ENCODE measurements around the gene CFAP53. TPM values are rescaled to one million over a fixed set of nuclear protein-coding genes. Genes with fewer than 3 reads are reported as not detected.

CFAP53 gene
- polyA plus RNA-seq, 1 donor, result 0.91 TPM

- 80% methylated on average over 2 of the region's 4 CpGs for WGBS (ENCODE audit: insufficient coverage, low lambda C conversion rate)
- Histone ChIP-seq H3K27ac (ENCODE audit: low read length) (no peak overlapping the region), H3K36me3 (ENCODE audit: control insufficient read depth, insufficient read depth, low read length) (no peaks in the 10 kb centered on the region), H3K4me3 (ENCODE audit: low read length) (no peak overlapping the region), H3K4me1 (ENCODE audit: control insufficient read depth, insufficient read depth, low read length) (no peaks in the 10 kb centered on the region), H3K9me3 (ENCODE audit: control insufficient read depth, low read depth, low read length) (no peaks in the 10 kb centered on the region), H3K27me3 (ENCODE audit: control insufficient read depth, insufficient read depth, low read length) (no peaks in the 10 kb centered on the region)
- no peak for DNase-seq
Measured at GRCh38 chr18:50209311-50209710, 57.0 kb downstream of the CFAP53 start.

DNA sequence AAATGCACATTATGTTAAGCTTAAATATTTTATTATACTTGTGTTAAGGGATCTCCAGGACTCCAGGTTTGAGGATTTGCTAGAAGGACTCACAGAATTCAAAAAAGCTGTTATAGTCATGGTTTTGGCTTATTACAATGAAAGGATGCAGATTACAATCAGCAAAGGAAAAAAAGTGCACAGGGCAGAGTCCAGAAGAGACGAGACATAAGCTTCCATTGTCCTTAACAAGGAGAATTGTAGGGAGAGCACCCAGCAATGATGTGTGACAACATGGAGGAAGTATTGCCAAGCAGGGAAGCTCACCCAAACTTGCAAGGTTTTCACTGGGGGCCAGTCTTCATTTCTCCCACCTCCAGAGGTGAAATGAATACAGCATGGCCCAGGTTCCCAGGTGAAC is 58.6 kb downstream of the CFAP53 start:
- no peak for DNase-seq
- no peaks in the 10 kb centered on the region for H3K9me3 ChIP-seq (ENCODE audit: control insufficient read depth, low read depth, low read length)
- H3K27me3 ChIP-seq (ENCODE audit: control insufficient read depth, insufficient read depth, low read length), result peaks cover 2% of the 10 kb centered on the region
- WGBS (ENCODE audit: insufficient coverage, low lambda C conversion rate), result 0% methylated on average over 1 of the region's 1 CpG
- H3K36me3 ChIP-seq (ENCODE audit: control insufficient read depth, insufficient read depth, low read length), result no peaks in the 10 kb centered on the region
- no peaks in the 10 kb centered on the region for H3K4me1 ChIP-seq (ENCODE audit: control insufficient read depth, insufficient read depth, low read length)
- H3K4me3 ChIP-seq (ENCODE audit: low read length), result no peak overlapping the region
- H3K27ac ChIP-seq (ENCODE audit: low read length), result no peak overlapping the region

DNA sequence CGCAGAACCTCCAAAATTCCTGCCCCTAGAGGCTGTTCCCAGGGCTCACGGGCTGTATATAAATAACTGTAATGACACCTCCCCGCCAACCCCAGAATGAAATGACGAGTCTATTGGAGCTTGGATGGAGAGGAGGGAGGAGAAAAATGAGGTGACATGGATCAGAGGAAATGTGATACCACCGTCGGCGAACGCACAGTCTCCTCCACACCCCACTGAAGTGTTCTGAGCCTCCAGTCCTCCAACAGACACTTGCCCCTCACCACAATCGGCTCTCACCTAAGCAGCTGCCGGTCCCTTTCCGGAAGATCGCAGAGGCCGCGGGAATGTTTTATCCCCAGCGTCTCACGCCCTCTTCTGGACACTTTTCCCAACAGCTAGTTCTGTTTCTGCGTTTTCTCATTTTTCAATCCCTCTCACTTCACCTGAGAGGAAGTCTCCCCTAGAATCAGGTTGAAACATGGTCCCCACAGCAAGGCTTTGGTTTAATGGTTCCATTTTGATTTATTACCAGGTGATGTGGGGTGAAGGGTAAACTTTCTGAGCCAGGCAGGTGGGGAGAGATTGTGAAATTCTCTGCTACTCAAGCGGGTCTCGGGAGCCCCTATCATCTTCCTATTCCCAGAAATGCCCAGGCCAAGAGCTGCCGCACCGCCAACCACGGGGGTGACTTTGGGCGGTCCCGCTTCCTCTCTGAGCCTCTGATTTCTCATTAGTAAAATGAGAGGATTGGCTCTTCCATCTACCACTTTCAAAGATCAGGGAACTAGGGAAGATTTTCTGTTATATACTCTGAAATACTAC is 62.3 kb downstream of the CFAP53 start:
- Histone ChIP-seq H3K27ac (ENCODE audit: low read length) (no peak overlapping the region), H3K9me3 (ENCODE audit: control insufficient read depth, low read depth, low read length) (no peaks in the 10 kb centered on the region), H3K27me3 (ENCODE audit: control insufficient read depth, insufficient read depth, low read length) (peaks cover 4% of the 10 kb centered on the region), H3K4me3 (ENCODE audit: low read length) (no peak overlapping the region), H3K4me1 (ENCODE audit: control insufficient read depth, insufficient read depth, low read length) (no peaks in the 10 kb centered on the region), H3K36me3 (ENCODE audit: control insufficient read depth, insufficient read depth, low read length) (no peaks in the 10 kb centered on the region)
- whole genome bisulfite sequencing (ENCODE audit: insufficient coverage, low lambda C conversion rate), result no CpG with 5 or more reads among the region's 24 CpGs
- DNase-seq, result peak; percentile 26 to 61

DNA sequence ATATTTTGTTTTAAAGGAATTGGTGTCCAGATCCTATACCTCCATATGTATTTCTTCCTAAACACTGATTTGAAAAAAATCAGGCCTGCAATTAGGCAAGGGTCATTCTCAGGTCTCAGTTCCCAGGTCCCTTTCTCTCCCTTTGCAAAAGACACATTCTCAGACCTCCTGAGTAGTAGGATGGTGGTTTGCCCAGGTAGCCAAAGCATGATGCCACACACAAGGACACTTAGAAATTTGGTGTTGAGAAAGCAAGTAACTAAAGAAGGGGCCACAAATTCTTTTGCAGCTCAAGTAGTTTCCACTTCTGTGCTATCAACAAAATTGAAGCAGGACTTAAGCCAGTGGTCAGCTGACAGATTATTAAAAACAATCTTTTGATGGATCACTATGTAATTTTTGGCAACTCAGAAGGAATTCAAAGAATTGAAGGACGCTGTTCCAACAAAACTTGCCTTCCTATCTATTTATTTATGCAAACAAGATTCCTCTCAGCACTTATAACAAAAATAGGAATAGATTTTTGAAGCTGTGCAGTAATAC is 64.7 kb downstream of the CFAP53 start:
- peaks cover 5% of the 10 kb centered on the region for H3K27me3 ChIP-seq (ENCODE audit: control insufficient read depth, insufficient read depth, low read length)
- no peaks in the 10 kb centered on the region for H3K36me3 ChIP-seq (ENCODE audit: control insufficient read depth, insufficient read depth, low read length)
- no peak for DNase-seq
- H3K9me3 ChIP-seq (ENCODE audit: control insufficient read depth, low read depth, low read length), result no peaks in the 10 kb centered on the region
- H3K4me1 ChIP-seq (ENCODE audit: control insufficient read depth, insufficient read depth, low read length), result no peaks in the 10 kb centered on the region
- H3K27ac ChIP-seq (ENCODE audit: low read length), result no peak overlapping the region
- H3K4me3 ChIP-seq (ENCODE audit: low read length), result no peak overlapping the region
- 80% methylated on average over 1 of the region's 1 CpG for WGBS (ENCODE audit: insufficient coverage, low lambda C conversion rate)

DNA sequence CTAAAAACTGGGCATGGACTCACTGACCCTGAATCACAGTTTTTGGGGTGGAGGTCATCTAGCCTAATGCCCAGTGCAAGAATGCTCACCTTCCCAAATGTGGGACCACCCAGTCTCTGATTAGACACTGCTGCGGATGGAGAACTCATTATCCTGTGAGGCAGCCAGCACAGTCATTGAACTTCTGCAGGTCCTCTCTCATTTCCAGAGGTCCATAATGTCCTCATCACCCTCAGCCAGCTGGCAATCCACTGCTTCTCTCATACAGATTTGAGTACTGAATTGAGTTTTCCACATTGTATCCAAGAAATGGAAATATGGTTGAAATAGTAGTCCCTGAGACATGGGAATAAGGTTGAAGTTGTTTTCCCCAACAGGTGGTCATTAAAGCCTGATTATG is 66.4 kb downstream of the CFAP53 start:
- Histone ChIP-seq H3K4me3 (ENCODE audit: low read length) (no peak overlapping the region), H3K27ac (ENCODE audit: low read length) (no peak overlapping the region), H3K36me3 (ENCODE audit: control insufficient read depth, insufficient read depth, low read length) (no peaks in the 10 kb centered on the region), H3K27me3 (ENCODE audit: control insufficient read depth, insufficient read depth, low read length) (peaks cover 20% of the 10 kb centered on the region), H3K4me1 (ENCODE audit: control insufficient read depth, insufficient read depth, low read length) (peaks cover 3% of the 10 kb centered on the region), H3K9me3 (ENCODE audit: control insufficient read depth, low read depth, low read length) (no peaks in the 10 kb centered on the region)
- no peak for DNase-seq
- WGBS (ENCODE audit: insufficient coverage, low lambda C conversion rate), result no CpG with 5 or more reads among the region's 1 CpG

GRCh38 chr18:50199346-50199855 is 66.9 kb downstream of the CFAP53 start:
- DNase-seq, result no peak
- peaks cover 3% of the 10 kb centered on the region for H3K4me1 ChIP-seq (ENCODE audit: control insufficient read depth, insufficient read depth, low read length)
- H3K27me3 ChIP-seq (ENCODE audit: control insufficient read depth, insufficient read depth, low read length), result peaks cover 21% of the 10 kb centered on the region
- no CpG with 5 or more reads among the region's 5 CpGs for WGBS (ENCODE audit: insufficient coverage, low lambda C conversion rate)
- no peaks in the 10 kb centered on the region for H3K9me3 ChIP-seq (ENCODE audit: control insufficient read depth, low read depth, low read length)
- no peak overlapping the region for H3K27ac ChIP-seq (ENCODE audit: low read length)
- no peak overlapping the region for H3K4me3 ChIP-seq (ENCODE audit: low read length)
- no peaks in the 10 kb centered on the region for H3K36me3 ChIP-seq (ENCODE audit: control insufficient read depth, insufficient read depth, low read length)

DNA sequence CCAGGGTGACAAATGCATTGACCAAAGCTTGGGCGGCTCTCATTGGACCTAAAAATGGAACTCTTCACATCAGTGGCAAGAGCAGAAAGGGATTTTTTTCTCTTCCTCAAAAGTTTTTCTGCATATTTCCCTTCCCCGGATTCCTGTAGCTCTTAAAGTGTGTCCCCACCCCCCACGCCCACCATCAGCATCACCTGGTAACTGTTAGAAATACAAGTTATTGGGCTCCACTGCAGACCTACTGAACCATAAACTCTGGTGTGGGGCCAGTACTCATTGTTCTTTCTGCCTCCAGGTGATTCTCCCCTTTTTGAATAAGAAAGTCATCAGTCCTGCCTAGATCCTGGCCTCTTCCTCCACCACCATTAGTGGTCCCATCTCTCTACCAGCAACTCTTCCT is 70.0 kb downstream of the CFAP53 start:
- H3K4me3 ChIP-seq (ENCODE audit: low read length), result no peak overlapping the region
- H3K36me3 ChIP-seq (ENCODE audit: control insufficient read depth, insufficient read depth, low read length), result no peaks in the 10 kb centered on the region
- peaks cover 30% of the 10 kb centered on the region for H3K27me3 ChIP-seq (ENCODE audit: control insufficient read depth, insufficient read depth, low read length)
- 100% methylated on average over 1 of the region's 3 CpGs for WGBS (ENCODE audit: insufficient coverage, low lambda C conversion rate)
- no peak overlapping the region for H3K27ac ChIP-seq (ENCODE audit: low read length)
- H3K4me1 ChIP-seq (ENCODE audit: control insufficient read depth, insufficient read depth, low read length), result peaks cover 9% of the 10 kb centered on the region
- no peak for DNase-seq
- H3K9me3 ChIP-seq (ENCODE audit: control insufficient read depth, low read depth, low read length), result no peaks in the 10 kb centered on the region

DNA sequence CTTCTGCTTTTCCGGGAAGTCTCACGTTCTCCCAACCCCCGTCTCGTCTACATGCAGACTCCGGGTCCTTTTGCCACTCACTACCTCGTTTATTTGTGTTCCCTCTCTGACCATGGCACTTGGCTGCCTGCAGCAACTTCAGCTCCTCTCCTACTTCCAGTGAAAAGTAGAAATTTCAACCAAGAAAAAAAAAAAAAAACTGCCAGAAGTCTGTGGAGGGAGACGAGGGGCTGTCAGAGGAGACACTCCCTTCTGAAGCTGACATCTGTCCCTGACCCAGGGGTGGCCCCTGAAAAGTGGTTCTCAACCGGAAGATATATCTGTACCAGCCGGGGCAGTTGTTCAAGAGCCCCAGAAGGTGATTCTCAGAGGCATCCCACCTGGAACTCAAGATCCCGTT is 70.6 kb downstream of the CFAP53 start:
- peaks cover 9% of the 10 kb centered on the region for H3K4me1 ChIP-seq (ENCODE audit: control insufficient read depth, insufficient read depth, low read length)
- H3K4me3 ChIP-seq (ENCODE audit: low read length), result peak overlapping the region; percentile 53
- H3K36me3 ChIP-seq (ENCODE audit: control insufficient read depth, insufficient read depth, low read length), result no peaks in the 10 kb centered on the region
- no peak for DNase-seq
- peaks cover 30% of the 10 kb centered on the region for H3K27me3 ChIP-seq (ENCODE audit: control insufficient read depth, insufficient read depth, low read length)
- no CpG with 5 or more reads among the region's 10 CpGs for WGBS (ENCODE audit: insufficient coverage, low lambda C conversion rate)
- H3K9me3 ChIP-seq (ENCODE audit: control insufficient read depth, low read depth, low read length), result no peaks in the 10 kb centered on the region
- H3K27ac ChIP-seq (ENCODE audit: low read length), result no peak overlapping the region

GRCh38 chr18:50194631-50195532 is 71.4 kb downstream of the CFAP53 start, which contains the start of gene MYO5B:
MYO5B (minus strand) TSS chr18:50195147; CDS start chr18:50194793, 354 bp downstream.
- H3K4me3 ChIP-seq (ENCODE audit: low read length), result peak within 1 kb of the TSS; percentile 80
- no peaks in the 10 kb centered on the region for H3K9me3 ChIP-seq (ENCODE audit: control insufficient read depth, low read depth, low read length)
- no CpG with 5 or more reads among the region's 115 CpGs for WGBS (ENCODE audit: insufficient coverage, low lambda C conversion rate)
- peak within 1 kb of the TSS; percentile 84 for H3K27ac ChIP-seq (ENCODE audit: low read length)
- peak; percentile 92 to 97 for DNase-seq
- peaks cover 9% of the 10 kb centered on the region for H3K4me1 ChIP-seq (ENCODE audit: control insufficient read depth, insufficient read depth, low read length)
- peaks cover 30% of the 10 kb centered on the region for H3K27me3 ChIP-seq (ENCODE audit: control insufficient read depth, insufficient read depth, low read length)
- no peaks in the 10 kb centered on the region for H3K36me3 ChIP-seq (ENCODE audit: control insufficient read depth, insufficient read depth, low read length)

Data from large intestine (tissue), 3 donors.